GM23248 (cell line): ENCODE results near the gene C16orf46. TPM values are rescaled to one million over a fixed set of nuclear protein-coding genes. Genes with fewer than 3 reads are reported as not detected.

Experiments used
- DNase-seq: peaks from one replicate; pipeline ENCODE4 v3.0.0-alpha.2; 2015
- H2AFZ ChIP-seq: fragments of 200-600 bp; sonication (generic); 2 replicates; pipeline ENCODE4 v1.6.1; 2016; ENCODE audit warnings: antibody characterized with exemption
- H3F3A ChIP-seq: fragments of 200-600 bp; sonication (generic); 2 replicates; pipeline ENCODE4 v1.6.1; 2016; ENCODE audit warnings: mild to moderate bottlenecking, antibody characterized with exemption, mixed run types; ENCODE audit not compliant: insufficient read depth
- H3K27ac ChIP-seq: fragments of 200-600 bp; sonication (generic); 2 replicates; pipeline ENCODE4 v1.5.1; 2016; ENCODE audit warnings: mild to moderate bottlenecking
- H3K27me3 ChIP-seq: fragments of 200-600 bp; sonication (generic); replicated peaks from 2 replicates; pipeline ENCODE4 v1.6.1; 2016; ENCODE audit warnings: mild to moderate bottlenecking; ENCODE audit not compliant: insufficient read depth
- H3K36me3 ChIP-seq: fragments of 200-600 bp; sonication (generic); 2 replicates; pipeline ENCODE4 v1.6.1; 2016; ENCODE audit warnings: low read depth, mild to moderate bottlenecking
- H3K4me1 ChIP-seq: fragments of 200-600 bp; sonication (generic); 2 replicates; pipeline ENCODE4 v1.6.1; 2016; ENCODE audit warnings: mild to moderate bottlenecking; ENCODE audit not compliant: insufficient read depth
- H3K4me2 ChIP-seq: fragments of 200-600 bp; sonication (generic); one replicate; pipeline ENCODE4 v1.6.1; 2016; ENCODE audit warnings: mild to moderate bottlenecking; ENCODE audit not compliant: unreplicated experiment
- H3K4me3 ChIP-seq: fragments of 200-600 bp; sonication (generic); 2 replicates; pipeline ENCODE4 v1.5.1; 2016; ENCODE audit warnings: mild to moderate bottlenecking
- H3K79me2 ChIP-seq: fragments of 200-600 bp; sonication (generic); 2 replicates; pipeline ENCODE4 v1.6.1; 2016; ENCODE audit warnings: mild to moderate bottlenecking; ENCODE audit not compliant: insufficient read depth
- H3K9ac ChIP-seq: fragments of 200-600 bp; sonication (generic); 2 replicates; pipeline ENCODE4 v1.6.1; 2016; ENCODE audit warnings: mild to moderate bottlenecking
- H3K9me2 ChIP-seq: fragments of 200-600 bp; sonication (generic); 2 replicates; pipeline ENCODE4 v1.6.1; 2016; ENCODE audit warnings: mixed run types, mild to moderate bottlenecking, moderate library complexity; ENCODE audit not compliant: insufficient read depth
- H3K9me3 ChIP-seq: fragments of 200-600 bp; sonication (generic); one replicate; pipeline ENCODE4 v1.6.1; 2017; ENCODE audit warnings: low read depth
- H4K20me1 ChIP-seq: fragments of 200-600 bp; sonication (generic); 2 replicates; pipeline ENCODE4 v1.6.0; 2016; ENCODE audit not compliant: insufficient read depth
- EZH2 ChIP-seq: fragments of 200-600 bp; sonication (generic); IDR thresholded peaks from 2 replicates; pipeline ENCODE4 v1.6.1; 2018; ENCODE audit warnings: antibody characterized with exemption, mild to moderate bottlenecking; ENCODE audit not compliant: insufficient read depth, poor library complexity, severe bottlenecking
- EZH2phosphoT487 ChIP-seq: fragments of 200-600 bp; sonication (generic); IDR thresholded peaks from 2 replicates; pipeline ENCODE4 v1.6.1; 2018; ENCODE audit warnings: antibody characterized with exemption, moderate library complexity, mild to moderate bottlenecking, low read depth; ENCODE audit not compliant: insufficient read depth
- WGBS, 2 experiments: methylation state at CpG; one replicate each; pipeline ENCODE4 v1.1.6; 2015 to 2017; ENCODE audit warnings: low lambda C conversion rate in 2 of 2, low coverage in 1 of 2; ENCODE audit errors: missing lambda C conversion rate in 2 of 2; 5-methylcytosine and 5-hydroxymethylcytosine counted together
- in situ Hi-C: fragments of 300-500 bp; cut with MboI; formaldehyde crosslinking; loops from 2 replicates; pipeline ENCODE4 v1.15.0; 2020
- polyA plus RNA-seq: library from polyadenylated mRNA; unstranded; fragments of >200 nt; fragmentation: Nextera tagmentation; extraction: Ambion mirVana; gene quantifications from 2 replicates; pipeline ENCODE4 v1.2.1, GENCODE V29; 2016
- total RNA-seq: library from RNA; depleted of rRNA; stranded (reverse); fragments of >200 nt; shearing (Covaris generic); gene quantifications from 2 replicates; pipeline ENCODE4 v1.2.3, GENCODE V29; 2014

The C16orf46 gene
- total and polyA plus RNA-seq, 2 experiments from 2014 or later = 0.79 to 1.3 TPM

- H3K27me3 ChIP-seq = no peaks in the 10 kb centered on the region
Measured at GRCh38 chr16:81061871-81062608, 15.0 kb downstream of the C16orf46 start.

GRCh38 chr16:81061307-81061640 is 15.8 kb downstream of the C16orf46 start:
- Histone ChIP-seq H3K9me2 (no peaks in the 10 kb centered on the region), H3F3A (no peaks in the 10 kb centered on the region), H3K9me3 (no peaks in the 10 kb centered on the region), H2AFZ (no peak overlapping the region), H3K27ac (no peak overlapping the region), H3K27me3 (no peaks in the 10 kb centered on the region), H3K36me3 (no peaks in the 10 kb centered on the region), H4K20me1 (no peaks in the 10 kb centered on the region), H3K4me2 (no peak overlapping the region), H3K4me3 (no peak overlapping the region), H3K9ac (no peak overlapping the region), H3K4me1 (no peaks in the 10 kb centered on the region), H3K79me2 (no peaks in the 10 kb centered on the region)
- TF ChIP-seq EZH2phosphoT487 = no peak
- TF ChIP-seq EZH2 = no peak
- DNase-seq = no peak
- WGBS, 2 experiments = 86 to 88% methylated on average over 10 of the region's 10 CpGs
- in situ Hi-C loops = no loop called here

More at GRCh38 chr16:81061871-81062608, 15.0 kb downstream of the C16orf46 start:
- H4K20me1 ChIP-seq = no peaks in the 10 kb centered on the region
- no peaks in the 10 kb centered on the region for H3K36me3 ChIP-seq
- no peaks in the 10 kb centered on the region for H3F3A ChIP-seq
- WGBS, 2 experiments = 83 to 84% methylated on average over 10 of the region's 10 CpGs
- no peak overlapping the region for H2AFZ ChIP-seq
- H3K79me2 ChIP-seq = no peaks in the 10 kb centered on the region
- H3K9me3 ChIP-seq = no peaks in the 10 kb centered on the region
- no peak for DNase-seq
- no peak overlapping the region for H3K27ac ChIP-seq
- in situ Hi-C loops = no loop called here
- no peak overlapping the region for H3K4me3 ChIP-seq
- H3K9me2 ChIP-seq = no peaks in the 10 kb centered on the region
- no peaks in the 10 kb centered on the region for H3K4me1 ChIP-seq
- H3K4me2 ChIP-seq = no peak overlapping the region
- TF ChIP-seq EZH2 = no peak
- TF ChIP-seq EZH2phosphoT487 = no peak
- no peak overlapping the region for H3K9ac ChIP-seq

GRCh38 chr16:81060576-81061306 is 16.3 kb downstream of the C16orf46 start:
- in situ Hi-C loops = no loop called here

GRCh38 chr16:81053761-81054160 is 23.3 kb downstream of the C16orf46 start:
- WGBS, 2 experiments = 62 to 69% methylated on average over 11 of the region's 11 CpGs
- Histone ChIP-seq H3K27me3 (no peaks in the 10 kb centered on the region), H3K9me3 (no peaks in the 10 kb centered on the region), H3K9ac (no peak overlapping the region), H3K36me3 (no peaks in the 10 kb centered on the region), H3K27ac (no peak overlapping the region), H3K9me2 (no peaks in the 10 kb centered on the region), H4K20me1 (no peaks in the 10 kb centered on the region), H3K4me2 (no peak overlapping the region), H2AFZ (no peak overlapping the region), H3K4me1 (no peaks in the 10 kb centered on the region), H3K79me2 (no peaks in the 10 kb centered on the region), H3F3A (no peaks in the 10 kb centered on the region), H3K4me3 (no peak overlapping the region)
- TF ChIP-seq EZH2 (no peak), EZH2phosphoT487 (no peak)
- in situ Hi-C loops = no loop called here
- DNase-seq = no peak

More at GRCh38 chr16:81060576-81061306, 16.3 kb downstream of the C16orf46 start:
- DNase-seq = no peak
- Histone ChIP-seq H4K20me1 (no peaks in the 10 kb centered on the region), H3K27me3 (no peaks in the 10 kb centered on the region), H3K9me3 (no peaks in the 10 kb centered on the region), H3K9me2 (no peaks in the 10 kb centered on the region), H3K27ac (no peak overlapping the region), H3K9ac (no peak overlapping the region), H3F3A (no peaks in the 10 kb centered on the region), H2AFZ (no peak overlapping the region), H3K36me3 (no peaks in the 10 kb centered on the region), H3K4me2 (no peak overlapping the region), H3K79me2 (no peaks in the 10 kb centered on the region), H3K4me3 (no peak overlapping the region), H3K4me1 (no peaks in the 10 kb centered on the region)
- TF ChIP-seq EZH2 = no peak
- no peak for TF ChIP-seq EZH2phosphoT487
- 75 to 79% methylated on average over 14 of the region's 14 CpGs for WGBS, 2 experiments
